Activated T-cell treated with anti-CD3 and anti-CD28 coated beads, Interleukin-2, amount 50 U/mL, for 1 hour (primary cell): Measurements from ENCODE around the gene PIGH.
A peak's percentile ranks its signal among the peaks of the same experiment; 100 is the strongest.

ENCODE experiments used
- DNase-seq: peaks from one replicate; pipeline ENCODE4 v3.0.0-alpha.2; 2020

The PIGH gene

GRCh38 chr14:67573228-67574010, 26.6 kb downstream of the PIGH start:
- DNase-seq = no peak

- no peak for DNase-seq
These were observed 27.5 kb downstream of the PIGH start for GRCh38 chr14:67572608-67573007.

- no peak for DNase-seq
These were observed 28.1 kb downstream of the PIGH start for GRCh38 chr14:67571991-67572323.

- peak; percentile 73 for DNase-seq
These were observed 28.6 kb downstream of the PIGH start for GRCh38 chr14:67571275-67571990.

GRCh38 chr14:67570453-67570852, 29.6 kb downstream of the PIGH start:
- DNase-seq = no peak

GRCh38 chr14:67569651-67570290, 30.3 kb downstream of the PIGH start:
- DNase-seq = no peak

GRCh38 chr14:67569011-67569650, 30.9 kb downstream of the PIGH start:
- DNase-seq = no peak

GRCh38 chr14:67567654-67568053, 32.4 kb downstream of the PIGH start:
- DNase-seq = no peak

GRCh38 chr14:67566908-67567307, 33.2 kb downstream of the PIGH start:
- DNase-seq = no peak

GRCh38 chr14:67564236-67564635, 35.8 kb downstream of the PIGH start:
- DNase-seq = no peak

GRCh38 chr14:67562776-67563150, 37.3 kb downstream of the PIGH start:
- DNase-seq = no peak

- DNase-seq = no peak
These were observed 37.9 kb downstream of the PIGH start for GRCh38 chr14:67562025-67562775.

GRCh38 chr14:67559639-67560038, 40.4 kb downstream of the PIGH start:
- no peak for DNase-seq

- DNase-seq = no peak
These were observed 42.4 kb downstream of the PIGH start for GRCh38 chr14:67557656-67558055.

- no peak for DNase-seq
These were observed 43.0 kb downstream of the PIGH start for GRCh38 chr14:67557118-67557517.

GRCh38 chr14:67556671-67557070, 43.4 kb downstream of the PIGH start:
- DNase-seq = no peak

GRCh38 chr14:67555518-67556090, 44.5 kb downstream of the PIGH start:
- DNase-seq = no peak

GRCh38 chr14:67554341-67554740, 45.7 kb downstream of the PIGH start:
- DNase-seq = no peak

- DNase-seq = no peak
These were observed 46.5 kb downstream of the PIGH start for GRCh38 chr14:67553547-67553946.

- DNase-seq = no peak
These were observed 48.1 kb downstream of the PIGH start for GRCh38 chr14:67551940-67552339.

- no peak for DNase-seq
These were observed 48.9 kb downstream of the PIGH start for GRCh38 chr14:67551123-67551522.

- DNase-seq = no peak
These were observed 50.3 kb downstream of the PIGH start for GRCh38 chr14:67549734-67550133.
